Measurements from ENCODE around the gene CD82.

CD82 gene

DNA sequence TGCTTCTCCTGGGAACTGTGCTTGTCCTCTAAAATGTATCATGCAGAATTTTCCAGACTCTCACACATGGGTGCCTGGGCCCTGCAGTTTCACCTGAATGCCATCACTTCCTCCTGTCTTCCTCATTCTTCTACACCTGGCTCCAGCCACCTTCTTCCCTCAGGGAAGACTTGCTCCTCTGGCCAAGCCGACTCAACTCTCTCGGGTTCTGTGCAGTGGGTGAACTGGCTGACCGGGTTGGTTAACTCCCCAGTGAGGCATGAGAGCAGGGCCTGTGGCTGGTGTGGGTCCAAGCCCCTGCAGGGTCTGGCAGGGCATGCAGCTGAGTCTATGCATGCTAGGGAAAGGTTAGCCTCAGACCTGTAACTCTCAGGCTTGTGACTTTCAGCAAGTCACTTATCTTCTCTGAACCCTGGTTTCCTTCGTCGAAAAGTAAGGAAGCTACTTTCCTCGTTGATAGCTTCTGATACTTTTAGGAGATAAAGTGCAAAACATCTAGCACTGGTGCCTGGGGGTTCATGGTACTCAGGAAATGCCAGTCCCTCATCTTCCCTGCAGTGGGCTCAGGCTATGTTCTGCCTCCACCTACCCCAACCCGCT, 11.9 kb downstream of the CD82 start:
- no peak for DNase-seq (ENCODE audit: low read depth)

DNA sequence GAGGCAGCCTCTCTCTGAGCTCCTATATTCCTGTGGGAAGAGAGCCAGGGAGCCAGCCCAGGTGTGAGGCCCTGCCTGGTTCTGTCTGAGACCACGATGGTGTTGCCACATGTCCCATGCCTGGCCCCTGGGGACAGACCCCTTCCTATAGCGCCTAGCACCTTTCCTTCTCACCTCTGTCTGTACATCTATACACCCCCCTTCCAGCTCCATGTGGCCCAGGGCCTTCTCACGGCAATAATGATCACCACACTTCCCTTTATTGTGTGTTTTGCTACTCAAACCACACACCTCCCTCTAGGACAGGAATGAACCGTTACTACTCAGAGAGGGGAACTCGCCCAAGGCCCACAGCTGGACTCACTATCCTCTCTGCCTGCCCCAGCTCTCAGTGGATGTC, 12.8 kb downstream of the CD82 start:
- no peak for DNase-seq (ENCODE audit: low read depth)

DNA sequence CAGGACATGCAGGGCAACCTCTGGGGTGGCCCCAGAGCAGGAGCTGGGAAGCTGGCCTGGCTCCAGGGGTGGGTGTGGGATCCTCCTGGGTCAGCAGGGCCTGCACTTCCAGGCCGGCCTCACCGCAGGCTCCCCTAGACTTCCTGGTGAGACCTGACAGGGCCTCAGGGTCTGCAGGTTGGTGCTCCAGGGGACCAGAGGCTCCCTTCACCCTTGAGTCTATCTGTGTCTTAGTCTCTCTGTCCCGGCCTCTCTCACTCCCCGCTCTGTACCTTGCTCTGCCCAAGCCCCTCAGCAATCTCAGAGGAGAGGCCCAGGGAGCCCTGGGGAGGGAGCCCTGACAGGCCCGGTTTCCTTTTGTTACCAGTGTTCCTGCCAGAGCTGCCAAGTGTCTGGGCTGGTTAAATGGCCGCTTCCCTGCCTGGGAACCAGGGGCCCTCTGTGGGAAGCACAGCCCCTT, 13.9 kb downstream of the CD82 start:
- DNase-seq (ENCODE audit: low read depth), result no peak

DNA sequence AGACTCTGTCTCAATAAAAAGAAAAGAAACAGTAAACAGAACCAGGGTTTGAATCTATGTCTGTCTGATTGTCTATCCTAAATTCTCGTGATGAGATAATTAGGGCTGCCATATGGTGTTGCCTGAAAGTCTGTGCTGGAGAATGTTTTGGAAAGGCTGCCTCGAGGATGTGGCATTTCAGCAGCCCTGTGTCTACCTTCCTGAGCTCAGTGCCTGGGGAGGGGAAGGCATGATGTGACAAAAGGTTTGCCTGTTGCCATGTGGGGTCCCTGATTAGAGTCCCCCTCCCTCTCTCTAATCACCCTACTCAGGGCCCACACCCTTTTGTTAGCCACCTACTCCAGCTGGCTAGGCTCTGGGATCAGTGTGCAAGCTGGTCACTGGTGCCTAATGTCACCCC, 15.2 kb downstream of the CD82 start:
- no peak for DNase-seq (ENCODE audit: low read depth)

DNA sequence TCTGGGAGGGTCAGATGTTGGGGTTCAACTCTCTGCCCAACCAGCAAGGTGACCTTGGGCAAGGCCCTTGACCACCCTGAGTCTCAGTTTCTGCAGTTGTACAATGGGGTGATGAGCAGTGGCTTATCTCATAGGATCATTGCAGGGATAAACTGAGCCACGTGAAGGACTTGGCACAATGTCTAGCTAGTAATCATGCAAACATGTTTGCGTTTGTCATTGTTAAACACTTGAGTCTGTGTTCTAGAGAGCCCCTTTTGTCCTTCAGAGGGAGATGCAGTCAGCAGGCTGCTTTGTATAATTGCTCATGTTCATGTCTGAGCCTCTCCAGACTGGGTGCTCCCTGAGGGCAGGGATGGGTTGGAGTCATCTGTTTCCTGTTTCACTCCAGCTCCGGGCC, 15.8 kb downstream of the CD82 start:
- no peak for DNase-seq (ENCODE audit: low read depth)

DNA sequence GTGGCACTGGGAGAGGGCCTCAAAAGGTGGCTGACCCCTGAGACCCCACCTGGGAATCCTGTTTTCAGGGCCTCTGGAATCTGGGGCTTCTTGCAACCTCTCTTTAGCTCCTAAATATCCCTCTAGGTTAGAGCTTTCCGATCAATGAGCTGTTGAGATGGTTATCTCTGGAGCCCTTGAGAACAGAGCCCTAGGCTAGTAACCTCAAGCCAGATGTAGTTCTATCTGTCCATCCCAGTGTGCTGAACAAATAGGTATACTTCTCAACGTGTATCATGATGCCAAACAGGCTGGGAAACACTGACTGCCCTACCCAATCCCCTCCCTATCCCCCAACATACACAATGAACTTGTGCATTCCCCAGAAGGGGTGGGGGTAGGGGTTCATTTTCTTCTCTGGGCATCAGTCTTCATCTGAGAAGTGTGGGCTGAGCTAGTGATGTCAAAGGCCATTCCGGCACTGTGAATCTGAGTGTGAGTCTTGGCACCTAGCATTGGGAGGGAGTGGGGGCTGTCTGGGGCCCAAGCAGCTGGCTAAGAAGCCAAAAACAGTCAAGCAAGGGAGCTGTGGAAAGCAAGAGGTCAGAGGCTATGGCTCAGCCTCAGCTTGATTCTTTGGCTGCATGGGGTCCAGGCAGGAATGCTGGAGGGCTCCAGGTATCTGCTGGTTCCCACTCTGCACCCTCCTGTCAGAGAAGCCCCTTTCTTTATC, 17.3 kb downstream of the CD82 start:
- no peak for DNase-seq (ENCODE audit: low read depth)

DNA sequence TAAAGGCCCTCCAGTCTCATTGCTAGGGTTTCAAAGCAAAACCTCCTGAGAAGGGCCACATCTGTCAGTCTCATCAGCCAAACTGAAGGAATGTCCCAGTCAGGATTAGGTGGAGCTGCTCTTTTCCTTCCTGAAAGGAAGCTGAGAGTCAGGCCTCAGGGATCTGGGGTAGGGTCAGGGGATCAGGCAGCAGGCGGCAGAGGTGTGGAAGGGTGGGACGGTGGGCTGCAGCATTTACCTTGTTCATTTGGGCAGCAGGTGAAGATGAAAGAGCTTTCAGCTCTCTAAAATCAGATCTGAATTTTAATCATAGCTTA, 17.8 kb downstream of the CD82 start:
- no peak for DNase-seq (ENCODE audit: low read depth)

GRCh38 chr11:44585421-44585820, 20.0 kb downstream of the CD82 start:
- no peak for DNase-seq (ENCODE audit: low read depth)

- no peak for DNase-seq (ENCODE audit: low read depth)
Measured at GRCh38 chr11:44589301-44589700, 23.8 kb downstream of the CD82 start.

DNA sequence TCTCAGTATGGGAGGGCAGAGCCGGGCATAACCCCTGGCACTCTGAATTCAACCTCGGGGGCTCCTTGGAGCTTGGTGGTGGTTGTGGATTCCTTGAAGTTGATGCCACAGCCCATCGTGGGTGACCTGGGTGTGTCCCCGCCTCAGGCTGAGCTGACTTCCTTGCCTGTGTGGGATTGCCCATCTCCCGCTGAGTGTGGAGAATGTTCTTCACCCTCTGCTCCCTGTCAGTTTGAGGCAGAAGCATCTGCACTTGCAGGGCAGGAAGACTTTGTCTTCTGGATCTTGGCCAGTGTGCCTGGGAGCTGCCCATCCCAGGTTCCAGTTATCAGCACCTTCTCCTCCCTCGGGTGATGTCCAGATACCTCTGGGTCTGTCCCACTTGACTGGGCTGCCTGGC, 25.3 kb downstream of the CD82 start:
- DNase-seq (ENCODE audit: low read depth), result no peak

DNA sequence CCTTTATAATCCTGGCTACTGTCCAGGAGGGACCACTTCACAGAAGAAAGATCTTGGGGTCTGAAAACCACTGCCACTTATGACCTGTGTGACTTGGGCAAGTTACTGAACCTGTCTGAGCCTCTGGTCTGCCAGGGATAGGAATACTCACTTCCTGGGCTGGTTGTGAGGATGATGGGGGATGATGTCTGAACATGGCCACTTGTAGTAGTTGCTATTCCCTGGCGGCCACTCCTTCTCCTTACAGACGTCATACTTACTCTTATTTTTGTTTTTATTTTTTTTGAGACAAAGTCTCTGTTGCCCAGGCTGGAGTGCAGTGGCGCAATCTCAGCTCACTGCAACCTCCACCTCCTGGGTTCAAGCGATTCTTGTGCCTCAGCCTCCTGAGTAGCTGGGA, 26.1 kb downstream of the CD82 start:
- DNase-seq (ENCODE audit: low read depth), result no peak

DNA sequence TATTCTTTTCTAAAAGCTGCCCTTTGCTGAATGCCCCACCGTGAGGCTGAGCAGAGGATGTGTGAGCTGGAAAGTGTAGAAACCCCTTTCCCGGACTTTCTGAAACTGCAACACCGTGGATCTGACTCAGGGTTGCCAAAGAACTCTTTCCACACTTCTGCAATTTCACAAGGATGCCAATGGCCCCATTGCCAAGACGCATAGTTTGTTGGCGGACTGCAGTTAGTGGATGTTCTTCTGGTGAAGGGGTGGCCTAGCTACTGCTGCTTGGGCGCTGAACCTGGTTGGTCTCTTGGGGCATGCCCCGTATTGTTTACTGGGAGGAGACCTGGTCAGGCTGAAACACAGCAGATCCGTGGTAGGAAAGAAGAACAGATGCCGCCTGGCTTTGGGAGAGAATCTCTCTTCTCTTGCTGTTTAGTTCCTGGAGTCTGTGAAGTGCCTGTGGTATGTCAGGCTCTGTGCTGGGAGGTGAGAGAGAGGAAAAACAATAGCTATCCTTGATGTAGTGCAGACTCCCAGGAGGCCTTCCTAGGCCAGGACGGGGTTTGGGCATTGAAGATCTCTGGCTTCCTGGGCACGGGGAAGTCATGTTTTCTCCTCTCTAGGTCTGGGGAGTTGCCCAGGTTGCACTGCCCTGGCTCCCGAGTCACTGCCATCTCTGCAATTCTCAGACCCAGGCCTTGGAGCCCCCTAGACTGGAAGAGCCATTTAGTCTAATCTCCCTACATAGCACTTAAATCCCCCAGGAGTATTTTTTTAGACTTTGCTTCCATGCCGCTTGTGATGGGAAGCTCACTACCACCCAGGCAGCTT, 26.9 kb downstream of the CD82 start:
- DNase-seq (ENCODE audit: low read depth), result no peak

DNA sequence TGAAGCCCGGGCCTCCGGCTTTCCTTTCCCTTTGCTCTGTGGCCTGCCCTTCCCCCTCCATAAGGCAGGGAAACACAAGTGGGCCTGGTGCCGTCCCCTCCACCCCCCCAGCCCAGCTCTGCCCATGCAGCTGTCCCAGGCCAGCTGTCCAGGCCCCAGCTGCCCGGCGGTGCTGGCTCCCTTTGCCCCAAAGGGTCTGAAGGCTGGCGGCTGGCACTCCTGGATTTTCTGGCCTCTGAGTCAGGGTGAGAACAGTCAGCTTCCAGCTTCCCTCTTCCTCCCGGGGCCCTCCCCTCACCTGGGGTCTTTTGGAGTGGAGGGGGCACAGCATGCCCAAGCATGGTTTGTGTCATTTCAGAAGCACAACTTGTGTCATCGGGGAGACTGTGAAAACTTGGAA, 27.8 kb downstream of the CD82 start:
- DNase-seq (ENCODE audit: low read depth), result no peak

GRCh38 chr11:44595006-44595405, 29.5 kb downstream of the CD82 start:
- DNase-seq (ENCODE audit: low read depth), result no peak

- no peak for DNase-seq (ENCODE audit: low read depth)
Measured at GRCh38 chr11:44595964-44596381, 30.5 kb downstream of the CD82 start.

GRCh38 chr11:44596525-44597276, 31.2 kb downstream of the CD82 start:
- no peak for DNase-seq (ENCODE audit: low read depth)

- no peak for DNase-seq (ENCODE audit: low read depth)
Measured at GRCh38 chr11:44597358-44598012, 32.0 kb downstream of the CD82 start.

DNA sequence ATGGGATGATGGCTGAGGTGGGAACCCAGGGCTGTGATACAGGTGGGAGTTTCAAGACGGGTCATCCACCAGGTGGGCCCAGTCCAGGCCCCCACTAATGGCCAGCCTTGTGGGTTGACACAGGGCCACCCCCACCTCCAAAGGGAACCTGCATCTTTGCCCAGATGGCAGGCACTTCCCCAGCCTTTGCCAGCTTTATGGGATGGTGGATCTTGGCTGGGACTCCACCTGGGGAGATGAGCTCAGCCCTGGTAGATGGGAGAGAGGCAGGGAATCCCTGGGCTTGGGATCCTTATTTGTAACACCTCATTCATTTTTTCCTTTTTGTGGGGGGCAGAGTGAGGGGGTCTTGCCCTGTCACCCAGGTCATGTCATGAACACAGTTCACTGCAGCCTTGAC, 33.4 kb downstream of the CD82 start:
- DNase-seq (ENCODE audit: low read depth), result no peak

GRCh38 chr11:44600261-44600660, 34.8 kb downstream of the CD82 start:
- DNase-seq (ENCODE audit: low read depth), result no peak

DNA sequence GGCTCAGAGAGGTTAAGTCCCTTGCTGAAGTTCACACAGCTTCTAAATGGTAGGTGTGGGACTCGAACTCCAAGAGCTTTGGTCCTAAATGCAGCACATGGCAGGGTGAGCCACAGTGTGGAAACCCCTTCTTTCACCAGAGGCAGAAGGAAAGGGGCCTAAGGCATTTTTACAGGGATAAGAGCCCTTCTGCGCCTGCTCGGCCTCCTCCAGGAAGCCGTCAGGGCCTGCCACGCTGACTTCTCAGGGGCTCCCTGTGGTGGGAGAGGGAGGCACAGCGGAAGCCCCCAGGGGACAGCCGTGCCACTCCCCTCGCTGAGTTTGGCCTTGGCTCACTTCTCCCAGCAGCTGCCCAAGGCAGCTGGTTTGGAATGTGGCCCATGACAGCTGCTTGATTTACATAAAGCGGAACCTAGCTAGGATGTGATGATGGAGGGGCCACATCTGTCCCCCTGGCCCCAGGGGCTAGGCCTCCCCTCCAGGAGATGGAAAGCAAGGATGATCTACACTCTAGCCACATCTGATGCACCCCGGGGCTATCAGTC, 35.4 kb downstream of the CD82 start:
- DNase-seq (ENCODE audit: low read depth), result no peak

GRCh38 chr11:44601471-44602370, 36.3 kb downstream of the CD82 start:
- no peak for DNase-seq (ENCODE audit: low read depth)
